Activated CD8-positive, alpha-beta memory T cell treated with anti-CD3 and anti-CD28 coated beads for 24 hours (primary cell): Measurements from ENCODE around the gene AQP2.

Source experiments
- DNase-seq: peaks from one replicate; pipeline ENCODE4 v3.0.0-alpha.2; 2020

The AQP2 gene

GRCh38 chr12:49957570-49957967, 7.0 kb downstream of the AQP2 start:
- no peak for DNase-seq

GRCh38 chr12:49959685-49960473, 9.3 kb downstream of the AQP2 start:
- DNase-seq = no peak

GRCh38 chr12:49960474-49961110, 10.1 kb downstream of the AQP2 start:
- no peak for DNase-seq

- no peak for DNase-seq
These were observed 10.8 kb downstream of the AQP2 start, which contains the start of gene AQP5 for GRCh38 chr12:49961111-49961922. AQP5 (plus strand) TSS chr12:49961872; CDS start chr12:49962018, 146 bp downstream.

GRCh38 chr12:49961993-49962764, 11.6 kb downstream of the AQP2 start:
- no peak for DNase-seq

GRCh38 chr12:49962861-49963765, 12.6 kb downstream of the AQP2 start:
- DNase-seq = no peak

- no peak for DNase-seq
These were observed 13.7 kb downstream of the AQP2 start for GRCh38 chr12:49963976-49964815.

GRCh38 chr12:49964849-49965624, 14.5 kb downstream of the AQP2 start:
- DNase-seq = no peak

GRCh38 chr12:49965836-49966235, 15.3 kb downstream of the AQP2 start:
- no peak for DNase-seq

GRCh38 chr12:49966511-49967041, 16.0 kb downstream of the AQP2 start:
- no peak for DNase-seq

GRCh38 chr12:49967042-49967776, 16.7 kb downstream of the AQP2 start:
- DNase-seq = peak; percentile 99

GRCh38 chr12:49967777-49968250, 17.3 kb downstream of the AQP2 start:
- DNase-seq = no peak

- DNase-seq = no peak
These were observed 17.9 kb downstream of the AQP2 start for GRCh38 chr12:49968471-49968870.

- DNase-seq = no peak
These were observed 18.5 kb downstream of the AQP2 start for GRCh38 chr12:49969027-49969426.

- DNase-seq = no peak
These were observed 19.3 kb downstream of the AQP2 start for GRCh38 chr12:49969651-49970429.

GRCh38 chr12:49970658-49971057, 20.1 kb downstream of the AQP2 start:
- no peak for DNase-seq

GRCh38 chr12:49971141-49971540, 20.6 kb downstream of the AQP2 start:
- no peak for DNase-seq

GRCh38 chr12:49972129-49972528, 21.6 kb downstream of the AQP2 start:
- no peak for DNase-seq
